EH (cell line): ENCODE data around the gene NRXN3.
"Not testable (repeated sequence)": the region's sequence is repeated elsewhere in the genome, so short reads cannot be mapped to it uniquely, and the experiment has no call there.

Experiments
- DNase-seq: peaks from one replicate; pipeline ENCODE4 v3.0.0-alpha.2; 2015; ENCODE audit warnings: low read depth

Gene NRXN3

GRCh38 chr14:79011920-79012204, 841.7 kb downstream of the NRXN3 start:
- no peak for DNase-seq

GRCh38 chr14:79016828-79017505, 846.8 kb downstream of the NRXN3 start:
- DNase-seq, result peak; percentile 95

GRCh38 chr14:79017561-79017960, 847.4 kb downstream of the NRXN3 start:
- DNase-seq, result no peak

GRCh38 chr14:79018836-79019235, 848.7 kb downstream of the NRXN3 start:
- peak; percentile 77 for DNase-seq

- not testable (repeated sequence) for DNase-seq
These were observed 849.7 kb downstream of the NRXN3 start for GRCh38 chr14:79019898-79020297.

GRCh38 chr14:79021766-79022165, 851.6 kb downstream of the NRXN3 start:
- no peak for DNase-seq

GRCh38 chr14:79027138-79027537, 857.0 kb downstream of the NRXN3 start:
- DNase-seq, result no peak

GRCh38 chr14:79028281-79028680, 858.1 kb downstream of the NRXN3 start:
- DNase-seq, result no peak

GRCh38 chr14:79036441-79036840, 866.3 kb downstream of the NRXN3 start:
- peak; percentile 39 for DNase-seq

GRCh38 chr14:79037106-79037505, 866.9 kb downstream of the NRXN3 start:
- no peak for DNase-seq

GRCh38 chr14:79037593-79037992, 867.4 kb downstream of the NRXN3 start:
- DNase-seq, result no peak

GRCh38 chr14:79040790-79041189, 870.6 kb downstream of the NRXN3 start:
- no peak for DNase-seq

- no peak for DNase-seq
These were observed 873.2 kb downstream of the NRXN3 start for GRCh38 chr14:79043194-79043889.

- DNase-seq, result peak; percentile 92
These were observed 874.9 kb downstream of the NRXN3 start for GRCh38 chr14:79044894-79045624.

GRCh38 chr14:79050787-79051727, 880.9 kb downstream of the NRXN3 start:
- DNase-seq, result peak; percentile 30

GRCh38 chr14:79051742-79052141, 881.6 kb downstream of the NRXN3 start:
- no peak for DNase-seq

GRCh38 chr14:79056879-79057278, 886.7 kb downstream of the NRXN3 start:
- DNase-seq, result peak; percentile 92

- DNase-seq, result peak; percentile 77
These were observed 887.2 kb downstream of the NRXN3 start for GRCh38 chr14:79057333-79057732.

- DNase-seq, result no peak
These were observed 892.1 kb downstream of the NRXN3 start for GRCh38 chr14:79062226-79062625.

- DNase-seq, result no peak
These were observed 894.0 kb downstream of the NRXN3 start for GRCh38 chr14:79064214-79064613.

- no peak for DNase-seq
These were observed 904.3 kb downstream of the NRXN3 start for GRCh38 chr14:79074510-79074909.

- DNase-seq, result no peak
These were observed 906.3 kb downstream of the NRXN3 start for GRCh38 chr14:79076428-79076827.
